GM19395 (cell line): ENCODE data around the gene KIAA0232.
"Not testable (repeated sequence)": the region's sequence is repeated elsewhere in the genome, so short reads cannot be mapped to it uniquely, and the experiment has no call there.

Experiments used
- ATAC-seq: cut with Tn5 transposase; IDR thresholded peaks from one replicate; pipeline ENCODE4 v1.9.1; 2021; ENCODE audit warnings: mild to moderate bottlenecking, moderate library complexity; ENCODE audit not compliant: unreplicated experiment

KIAA0232 gene

GRCh38 chr4:6755088-6755753 is 27.3 kb upstream of the KIAA0232 start:
- ATAC-seq = no peak

DNA sequence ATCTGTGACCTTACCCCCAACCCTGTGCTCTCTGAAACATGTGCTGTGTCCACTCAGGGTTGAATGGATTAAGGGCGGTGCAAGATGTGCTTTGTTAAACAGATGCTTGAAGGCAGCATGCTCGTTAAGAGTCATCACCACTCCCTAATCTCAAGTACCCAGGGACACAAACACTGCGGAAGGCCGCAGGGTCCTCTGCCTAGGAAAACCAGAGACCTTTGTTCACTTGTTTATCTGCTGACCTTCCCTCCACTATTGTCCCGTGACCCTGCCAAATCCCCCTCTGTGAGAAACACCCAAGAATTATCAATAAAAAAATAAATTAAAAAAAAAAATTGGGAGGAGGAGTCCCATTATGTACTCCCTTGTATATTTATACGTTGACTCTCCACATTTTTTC is 26.2 kb upstream of the KIAA0232 start:
- not testable (repeated sequence) for ATAC-seq

- no peak for ATAC-seq
Measured at GRCh38 chr4:6758728-6759127, 23.8 kb upstream of the KIAA0232 start.

GRCh38 chr4:6760865-6761264 is 21.7 kb upstream of the KIAA0232 start:
- no peak for ATAC-seq

DNA sequence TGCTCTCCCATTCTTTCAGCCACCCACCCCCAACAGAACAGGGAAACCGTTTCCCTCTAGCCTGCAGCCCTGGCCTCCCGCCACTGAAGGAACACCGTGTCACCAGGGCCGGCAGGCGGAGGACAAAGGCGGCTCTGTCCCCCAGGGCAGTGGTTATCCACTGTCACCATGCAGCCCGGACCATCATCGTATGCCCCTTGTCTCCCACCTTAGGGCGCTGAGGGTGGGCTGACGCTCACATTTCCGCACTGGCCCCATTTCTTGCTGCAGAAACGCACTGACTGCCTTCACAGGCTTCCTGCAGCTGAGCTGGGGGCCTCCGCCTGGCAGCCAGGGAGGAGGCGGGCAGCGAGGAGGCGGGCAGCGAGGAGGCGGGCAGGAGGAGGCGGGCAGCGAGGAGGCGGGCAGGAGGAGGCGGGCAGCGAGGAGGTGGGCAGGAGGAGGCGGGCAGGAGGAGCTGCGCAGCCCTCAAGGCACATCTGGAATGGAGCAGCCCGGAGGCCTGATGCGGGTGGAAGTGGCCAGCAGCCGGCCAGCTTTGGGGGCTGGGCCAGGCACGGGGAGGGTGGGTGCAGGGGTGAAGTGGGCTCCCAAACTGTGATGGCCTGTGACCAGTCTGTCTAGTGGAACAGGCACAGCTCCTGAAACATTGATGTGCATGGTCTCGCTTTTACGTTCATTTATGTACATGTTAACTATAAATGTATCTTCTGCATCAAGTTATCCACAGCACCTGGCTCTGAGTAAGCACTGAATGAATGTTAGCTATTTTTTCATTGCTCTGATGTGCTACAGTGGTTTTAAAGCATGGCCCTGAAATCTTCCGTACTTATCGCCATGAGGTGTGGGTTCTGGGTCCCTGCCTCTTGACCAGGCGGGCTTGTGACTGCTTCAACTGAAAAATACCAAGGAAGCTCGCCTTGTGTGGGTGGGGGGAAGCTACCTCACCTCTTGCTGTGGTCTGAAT is 20.6 kb upstream of the KIAA0232 start:
- ATAC-seq = no peak

GRCh38 chr4:6763330-6763851 is 19.1 kb upstream of the KIAA0232 start:
- ATAC-seq = no peak

DNA sequence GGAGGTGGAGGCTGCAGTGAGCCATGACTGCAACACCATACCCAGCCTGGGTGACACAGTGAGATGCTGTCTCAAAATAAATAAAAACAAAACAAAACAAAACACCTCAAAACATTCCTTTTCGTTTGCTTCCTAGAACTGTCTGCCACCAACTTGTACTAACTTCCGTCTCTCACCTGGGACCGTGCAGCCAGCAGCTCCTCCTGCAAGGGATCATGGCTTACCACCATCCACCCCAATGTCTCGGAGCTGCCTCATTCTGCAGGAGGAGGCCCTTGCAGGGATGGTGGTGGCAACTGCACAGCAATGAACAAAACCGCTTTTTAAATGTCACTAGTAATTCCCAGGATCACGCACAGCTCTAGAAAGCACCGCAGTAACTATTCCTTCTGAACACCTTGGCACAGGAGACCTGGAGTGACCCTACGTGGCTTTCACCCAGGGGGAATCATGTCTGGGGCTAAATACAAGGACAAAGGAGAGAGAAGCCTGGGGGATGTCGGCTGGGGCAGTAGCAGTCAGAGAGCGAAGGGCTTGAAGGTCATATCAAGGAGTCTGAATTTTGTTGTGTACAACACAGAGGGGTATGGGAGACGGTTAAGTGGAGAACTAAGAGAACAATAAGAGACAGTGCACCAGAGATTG is 17.4 kb upstream of the KIAA0232 start:
- no peak for ATAC-seq

- ATAC-seq = no peak
Measured at GRCh38 chr4:6765703-6766102, 16.8 kb upstream of the KIAA0232 start.

DNA sequence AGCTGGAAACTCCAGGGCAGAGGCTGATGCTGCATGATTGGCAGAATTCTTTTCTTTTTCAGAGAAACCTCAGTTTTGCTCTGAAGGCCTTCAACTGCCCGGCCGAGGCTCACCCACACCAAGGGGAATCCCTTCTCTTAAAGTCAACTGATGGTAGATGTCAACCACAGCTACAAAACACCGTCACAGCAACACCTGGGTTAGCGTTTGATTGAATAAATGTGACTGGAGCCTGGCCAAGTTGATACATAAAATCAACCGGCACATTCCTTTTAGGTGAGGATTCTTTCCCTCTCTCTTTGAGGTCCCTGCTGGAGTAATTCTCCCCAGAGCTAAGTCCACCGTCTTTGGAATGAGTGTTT is 15.2 kb upstream of the KIAA0232 start:
- ATAC-seq = no peak

GRCh38 chr4:6767748-6768538 is 14.6 kb upstream of the KIAA0232 start:
- ATAC-seq = no peak

- ATAC-seq = no peak
Measured at GRCh38 chr4:6768539-6768905, 14.0 kb upstream of the KIAA0232 start.

- no peak for ATAC-seq
Measured at GRCh38 chr4:6769233-6769988, 13.1 kb upstream of the KIAA0232 start.

DNA sequence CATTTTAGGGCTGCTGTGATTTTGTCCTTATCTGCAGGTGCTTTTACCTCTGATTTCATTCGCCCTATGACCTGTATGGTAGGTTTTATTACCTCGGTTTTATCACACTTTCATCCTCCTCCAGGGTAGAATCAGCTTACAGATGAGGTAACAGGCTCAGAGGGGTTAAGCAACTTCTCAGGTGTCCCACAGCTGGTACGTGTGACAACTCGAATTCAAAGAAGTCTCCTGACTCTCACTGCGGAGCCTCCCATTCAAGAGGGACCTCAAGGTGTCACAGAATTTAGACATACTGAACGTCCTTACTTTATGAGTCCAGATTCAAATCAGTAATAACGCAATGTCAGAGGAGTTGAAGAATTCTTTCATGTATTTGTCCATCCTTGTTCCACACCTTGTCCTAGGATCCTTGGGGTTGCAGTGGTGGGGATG is 12.5 kb upstream of the KIAA0232 start:
- ATAC-seq = no peak

DNA sequence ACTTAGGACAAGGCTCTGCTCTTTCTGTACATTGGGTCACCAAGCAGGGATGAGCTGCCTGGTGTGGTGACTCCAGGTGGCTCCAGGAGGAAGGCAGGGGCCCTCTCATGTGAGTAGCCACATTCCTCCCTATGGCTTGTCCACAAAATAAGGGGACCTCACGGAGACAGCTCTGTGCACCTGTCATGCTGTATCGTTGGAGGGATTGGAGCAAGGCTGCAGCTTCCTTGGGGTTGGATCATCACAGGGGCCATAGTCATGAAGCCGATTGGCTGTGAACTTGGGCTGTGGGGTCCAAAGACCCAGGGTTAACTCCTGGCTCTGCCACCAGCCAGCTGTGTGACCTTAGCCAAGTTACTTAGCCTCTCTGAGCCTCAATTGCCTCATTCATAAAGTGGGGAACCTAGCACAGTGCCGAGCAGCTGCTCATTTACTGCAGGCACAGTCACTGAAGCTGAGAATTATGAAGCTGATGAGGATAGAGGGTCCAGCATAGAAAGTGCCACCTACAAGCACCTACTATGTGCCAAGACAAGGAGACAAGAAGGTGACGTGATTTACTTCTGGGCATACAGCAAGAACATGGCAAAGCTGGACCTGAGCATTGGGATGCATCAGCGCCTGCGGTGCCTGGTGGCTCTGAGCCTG is 11.8 kb upstream of the KIAA0232 start:
- ATAC-seq = no peak

DNA sequence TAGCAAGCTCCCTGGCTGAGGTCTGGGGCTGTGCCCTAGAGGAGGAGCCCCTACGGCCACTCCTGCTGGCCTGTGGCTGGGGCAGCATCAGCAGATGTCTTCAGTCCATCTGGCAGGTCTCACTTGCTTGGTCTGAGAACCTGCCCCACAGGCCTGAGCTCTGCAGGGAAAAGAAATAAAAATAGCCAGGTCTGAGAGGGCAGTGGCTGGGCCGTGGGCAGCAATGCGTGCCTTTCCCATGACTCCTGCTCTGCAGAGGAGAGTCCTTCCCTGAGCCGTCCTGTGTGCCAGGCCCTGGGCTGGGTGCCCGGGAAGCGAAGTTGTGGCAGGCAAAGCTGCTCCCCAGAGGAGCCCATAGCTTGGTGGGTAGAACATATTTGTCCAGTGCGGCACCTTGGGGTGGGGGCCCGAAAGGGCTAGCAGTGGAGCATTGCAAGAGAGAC is 11.3 kb upstream of the KIAA0232 start:
- no peak for ATAC-seq

GRCh38 chr4:6772223-6772928 is 10.2 kb upstream of the KIAA0232 start:
- no peak for ATAC-seq

DNA sequence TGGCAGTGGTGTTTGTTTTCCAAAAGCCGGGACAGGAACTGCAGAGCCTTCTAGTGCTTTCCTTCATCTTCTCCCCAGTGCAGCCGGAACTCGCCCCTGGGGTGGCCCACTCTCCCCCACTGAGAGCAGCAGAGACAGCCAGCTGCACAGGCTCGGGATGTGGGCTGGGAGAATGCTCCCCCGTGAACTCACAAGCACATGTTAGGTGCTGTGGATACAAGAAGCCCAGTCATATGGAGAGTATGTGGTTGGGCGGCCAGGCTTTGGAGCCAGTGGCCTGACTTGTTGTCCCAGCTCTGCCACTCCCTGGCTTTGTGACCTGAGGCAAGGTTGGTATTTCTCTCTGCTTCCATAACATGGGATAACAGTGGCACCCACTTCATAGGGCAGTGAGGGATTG is 9.4 kb upstream of the KIAA0232 start:
- ATAC-seq = no peak

DNA sequence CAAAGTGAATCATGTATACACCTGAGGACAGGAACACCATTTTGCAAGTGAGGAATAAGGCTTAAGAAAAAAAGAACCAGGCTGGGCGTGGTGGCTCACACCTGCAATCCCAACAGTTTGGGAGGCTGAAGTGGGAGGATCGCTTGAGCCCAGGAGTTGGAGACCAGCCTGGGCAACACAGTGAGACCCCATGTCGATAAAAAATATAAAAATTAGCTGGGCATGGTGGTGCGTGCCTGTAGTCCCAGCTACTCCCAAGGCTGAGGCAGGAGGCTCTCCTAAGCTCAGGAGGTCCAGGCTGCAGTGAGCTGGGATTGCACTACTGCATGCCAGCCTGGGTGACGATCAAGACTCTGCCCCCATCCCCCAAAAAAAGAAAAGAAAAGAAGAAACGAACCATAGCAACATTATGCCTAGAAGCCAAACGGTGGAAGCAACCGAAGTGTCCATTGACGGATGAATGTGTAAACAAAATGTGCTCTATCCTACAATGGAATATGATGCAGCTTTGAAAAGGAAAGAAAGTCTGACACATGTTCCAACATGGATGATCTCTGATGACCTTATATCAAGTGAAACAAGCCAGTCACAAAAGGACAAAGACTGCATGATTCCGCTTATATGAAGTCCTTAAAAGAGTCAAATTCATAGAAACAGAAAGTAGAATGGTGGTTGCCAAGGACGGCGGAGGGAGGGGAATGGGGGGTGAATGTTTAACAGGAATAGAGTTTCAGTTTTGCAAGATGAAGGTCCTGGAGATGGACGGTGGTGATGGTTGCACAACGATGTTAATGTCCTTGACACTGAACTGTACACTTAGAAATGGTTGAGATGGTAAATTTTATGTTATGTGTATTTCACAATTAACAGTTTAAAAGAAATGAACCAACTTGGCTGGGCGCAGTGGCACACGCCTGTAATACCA is 8.6 kb upstream of the KIAA0232 start:
- ATAC-seq = no peak
